Measurements from ENCODE around the gene PRKCH. TPM values are rescaled to one million over a fixed set of nuclear protein-coding genes. Genes with fewer than 3 reads are reported as not detected.

Gene PRKCH
- total RNA-seq = 145 and 151 TPM in 2 replicates

DNA sequence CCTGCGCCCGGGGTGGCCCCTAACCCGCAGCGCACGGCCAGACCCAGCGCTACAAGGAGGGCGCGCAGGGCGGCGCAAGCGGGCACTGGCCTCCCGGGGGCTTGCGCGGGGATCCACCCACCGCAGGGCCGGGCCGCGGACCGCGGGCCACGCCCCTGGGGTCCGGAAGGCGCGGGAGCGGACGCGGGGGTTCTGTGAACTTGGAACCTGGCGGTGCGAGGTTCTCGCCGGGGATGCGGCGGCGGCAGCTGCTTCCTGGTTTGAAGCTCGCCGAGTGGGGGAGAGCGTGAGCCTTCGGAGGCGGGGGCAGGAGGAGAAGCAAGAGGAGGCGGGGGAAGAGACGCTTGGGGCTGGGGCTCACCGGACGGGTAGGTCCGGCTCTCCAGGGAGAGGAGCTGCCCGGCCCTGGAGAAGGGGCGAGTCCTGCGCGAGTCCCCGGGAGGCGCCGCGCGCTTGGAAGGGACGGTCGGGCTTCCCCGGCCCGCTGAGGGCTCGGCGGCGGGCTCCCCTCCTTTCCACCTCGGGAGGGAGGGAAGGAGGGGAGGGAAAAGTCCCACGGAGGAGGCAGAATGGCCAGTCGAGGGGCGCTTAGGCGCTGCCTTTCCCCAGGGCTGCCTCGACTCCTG, at the start of gene PRKCH:
TSS of gene PRKCH (plus strand) at position 195 of the 626 bp plus-strand sequence. CDS start 523 bp downstream, outside the sequence.
- no peaks in the 10 kb centered on the region for H3K27me3 Mint-ChIP-seq (ENCODE audit: insufficient read depth)
- peak; percentile 82 for DNase-seq (ENCODE audit: low spot score)
- peak within 1 kb of the TSS; percentile 95 for H3K27ac Mint-ChIP-seq
- H3K4me1 Mint-ChIP-seq (ENCODE audit: low read depth) = peaks cover 32% of the 10 kb centered on the region
- peak within 1 kb of the TSS; percentile 93 for H3K4me3 Mint-ChIP-seq
- intact Hi-C loops (cut with micrococcal nuclease) = loop anchor here (2.0 to 10.0 kb wide), 4 partner anchors 25 to 1227 kb away; partner anchors contain the start of genes PCNX4 and TMEM30B
- H3K9me3 Mint-ChIP-seq = peaks cover 4% of the 10 kb centered on the region
- peaks cover 30% of the 10 kb centered on the region for H3K36me3 Mint-ChIP-seq (ENCODE audit: low read depth)

DNA sequence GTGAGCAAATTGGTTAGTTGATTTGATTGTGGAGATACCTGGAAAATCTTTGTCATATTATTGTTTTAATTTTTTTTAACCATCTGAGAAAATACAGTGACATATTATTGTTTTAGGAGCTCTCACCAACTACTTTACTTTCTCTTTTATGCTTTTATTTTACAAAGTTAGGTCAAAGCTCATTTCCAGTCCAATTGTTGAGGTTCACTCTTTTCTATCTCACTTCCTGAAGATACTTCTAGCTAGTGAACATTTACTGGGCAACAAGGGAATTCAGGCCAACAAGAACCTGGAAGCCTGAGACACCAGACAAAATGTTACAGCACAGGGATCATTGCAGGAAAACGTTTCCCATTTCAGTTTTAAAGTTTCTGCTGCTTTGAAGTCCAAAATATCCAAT, 44.1 kb upstream of the PRKCH start:
- Mint-ChIP-seq H3K9me3 (no peaks in the 10 kb centered on the region), H3K4me3 (no peak overlapping the region), H3K27me3 (ENCODE audit: insufficient read depth) (peaks cover 40% of the 10 kb centered on the region), H3K4me1 (ENCODE audit: low read depth) (peaks cover 17% of the 10 kb centered on the region), H3K36me3 (ENCODE audit: low read depth) (no peaks in the 10 kb centered on the region), H3K27ac (no peak overlapping the region)
- intact Hi-C loops (cut with micrococcal nuclease) = no loop called here
- DNase-seq (ENCODE audit: low spot score) = no peak

DNA sequence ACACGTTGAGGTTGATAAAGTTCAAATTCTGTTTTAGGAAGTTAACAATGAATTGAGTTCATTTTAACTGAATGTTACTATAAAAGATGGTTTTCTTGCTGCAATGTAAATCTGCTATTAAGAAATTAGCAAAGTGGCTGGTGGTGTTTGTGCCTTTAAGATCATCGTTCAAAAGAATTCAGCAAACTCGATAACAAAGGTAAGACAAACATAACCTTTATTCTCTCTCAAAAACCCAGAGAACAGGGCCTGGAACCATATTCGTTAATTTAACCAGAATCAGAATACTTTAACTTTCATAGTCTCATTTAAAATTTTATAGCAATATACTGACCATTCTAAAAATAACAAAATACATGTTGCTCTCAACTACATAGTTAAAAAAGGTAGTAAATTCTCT, 43.6 kb upstream of the PRKCH start:
- no peaks in the 10 kb centered on the region for H3K36me3 Mint-ChIP-seq (ENCODE audit: low read depth)
- peaks cover 43% of the 10 kb centered on the region for H3K27me3 Mint-ChIP-seq (ENCODE audit: insufficient read depth)
- intact Hi-C loops (cut with micrococcal nuclease) = no loop called here
- H3K9me3 Mint-ChIP-seq = no peaks in the 10 kb centered on the region
- no peak for DNase-seq (ENCODE audit: low spot score)
- peaks cover 17% of the 10 kb centered on the region for H3K4me1 Mint-ChIP-seq (ENCODE audit: low read depth)
- no peak overlapping the region for H3K4me3 Mint-ChIP-seq
- no peak overlapping the region for H3K27ac Mint-ChIP-seq

DNA sequence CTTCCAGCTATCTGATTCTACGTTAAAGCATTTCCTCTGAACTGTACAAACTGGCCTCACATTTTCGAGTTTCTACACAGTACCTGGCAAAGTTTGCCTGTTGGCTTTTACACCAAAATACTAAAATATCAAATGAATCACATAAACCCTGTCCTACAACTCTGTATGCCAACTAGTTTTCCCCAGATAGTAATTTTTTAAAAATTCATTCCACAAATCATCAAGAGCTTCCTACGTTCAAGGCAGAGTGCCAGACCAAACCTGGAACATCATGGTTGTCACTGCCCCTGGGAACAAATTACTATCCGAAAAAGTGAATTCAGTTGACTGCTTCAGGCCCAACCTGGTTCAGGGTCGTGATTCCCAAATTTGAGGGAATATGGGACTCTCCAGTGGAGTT, 42.3 kb upstream of the PRKCH start:
- DNase-seq (ENCODE audit: low spot score) = no peak
- peaks cover 36% of the 10 kb centered on the region for H3K27me3 Mint-ChIP-seq (ENCODE audit: insufficient read depth)
- intact Hi-C loops (cut with micrococcal nuclease) = no loop called here
- no peak overlapping the region for H3K27ac Mint-ChIP-seq
- H3K36me3 Mint-ChIP-seq (ENCODE audit: low read depth) = no peaks in the 10 kb centered on the region
- no peaks in the 10 kb centered on the region for H3K9me3 Mint-ChIP-seq
- peaks cover 25% of the 10 kb centered on the region for H3K4me1 Mint-ChIP-seq (ENCODE audit: low read depth)
- H3K4me3 Mint-ChIP-seq = no peak overlapping the region

DNA sequence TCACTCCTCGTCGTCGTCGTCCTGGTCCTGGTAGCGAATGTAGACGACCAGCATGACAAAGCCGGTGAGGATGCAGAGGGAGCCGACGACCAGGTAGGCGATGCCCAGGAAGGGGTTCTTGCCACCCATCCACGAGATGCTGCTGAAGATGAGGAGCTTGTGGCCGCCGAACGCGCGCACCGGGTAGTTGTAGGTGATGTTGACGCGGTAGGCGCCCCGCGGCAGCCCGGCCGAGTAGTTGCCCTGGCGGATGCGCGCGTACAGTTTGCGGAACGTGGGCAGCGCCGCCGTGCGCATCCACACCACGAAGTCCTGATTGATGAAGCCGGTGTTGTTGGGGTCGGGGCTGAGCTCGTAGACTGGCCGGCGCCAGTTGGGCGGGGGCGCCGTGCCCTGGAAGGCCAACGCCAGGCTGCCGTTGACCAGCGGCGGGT, 41.3 kb upstream of the PRKCH start:
- H3K4me3 Mint-ChIP-seq = peak overlapping the region; percentile 84
- H3K36me3 Mint-ChIP-seq (ENCODE audit: low read depth) = no peaks in the 10 kb centered on the region
- intact Hi-C loops (cut with micrococcal nuclease) = loop anchor here (1.0 to 5.0 kb wide), 2 partner anchors 11 to 42 kb away; partner anchors contain the start of gene PRKCH

DNA sequence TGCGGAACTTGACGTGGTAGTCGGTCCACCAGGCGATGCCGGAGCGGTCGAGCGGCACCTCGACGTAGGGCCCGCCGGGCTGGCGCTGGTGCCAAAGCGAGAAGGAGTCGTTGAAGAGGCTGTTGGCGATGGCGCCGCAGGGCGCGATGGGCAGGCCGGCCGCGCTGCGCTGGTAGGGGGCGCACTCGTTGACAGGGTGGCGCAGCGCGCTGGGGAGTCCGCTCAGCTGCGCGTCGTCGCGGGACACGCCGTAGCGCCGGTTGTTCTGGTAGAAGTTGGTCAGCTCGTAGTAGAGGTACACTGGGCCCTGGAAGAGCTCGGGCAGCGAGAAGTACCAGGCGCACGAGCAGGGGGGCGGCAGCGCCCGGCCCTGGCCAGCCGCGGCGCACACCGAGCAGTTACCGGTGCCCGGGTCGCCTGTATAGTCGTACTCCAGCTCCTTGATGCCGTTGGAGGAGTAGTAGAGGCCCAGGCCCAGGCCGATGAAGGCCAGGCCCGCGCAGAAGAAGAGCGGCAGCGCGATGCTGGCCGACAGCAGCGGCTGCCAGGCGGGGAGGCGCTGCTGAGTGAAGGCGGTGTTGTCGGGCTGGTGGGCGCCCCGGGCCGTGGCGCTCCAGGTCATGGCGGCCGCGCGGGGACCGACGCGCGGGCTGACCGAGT, 40.7 kb upstream of the PRKCH start:
- H3K4me1 Mint-ChIP-seq (ENCODE audit: low read depth) = peaks cover 34% of the 10 kb centered on the region
- no peaks in the 10 kb centered on the region for H3K9me3 Mint-ChIP-seq
- DNase-seq (ENCODE audit: low spot score) = peak; percentile 68
- peaks cover 25% of the 10 kb centered on the region for H3K27me3 Mint-ChIP-seq (ENCODE audit: insufficient read depth)
- H3K36me3 Mint-ChIP-seq (ENCODE audit: low read depth) = no peaks in the 10 kb centered on the region
- H3K27ac Mint-ChIP-seq = peak overlapping the region; percentile 69
- peak overlapping the region; percentile 84 for H3K4me3 Mint-ChIP-seq
- intact Hi-C loops (cut with micrococcal nuclease) = loop anchor here (1.0 to 5.0 kb wide), 2 partner anchors 11 to 42 kb away; partner anchors contain the start of gene PRKCH

More for the DNA sequence above, 41.3 kb upstream of the PRKCH start:
- Mint-ChIP-seq H3K4me1 (ENCODE audit: low read depth) (peaks cover 30% of the 10 kb centered on the region), H3K9me3 (no peaks in the 10 kb centered on the region), H3K27me3 (ENCODE audit: insufficient read depth) (peaks cover 29% of the 10 kb centered on the region), H3K27ac (peak overlapping the region; percentile 69)
- no peak for DNase-seq (ENCODE audit: low spot score)

DNA sequence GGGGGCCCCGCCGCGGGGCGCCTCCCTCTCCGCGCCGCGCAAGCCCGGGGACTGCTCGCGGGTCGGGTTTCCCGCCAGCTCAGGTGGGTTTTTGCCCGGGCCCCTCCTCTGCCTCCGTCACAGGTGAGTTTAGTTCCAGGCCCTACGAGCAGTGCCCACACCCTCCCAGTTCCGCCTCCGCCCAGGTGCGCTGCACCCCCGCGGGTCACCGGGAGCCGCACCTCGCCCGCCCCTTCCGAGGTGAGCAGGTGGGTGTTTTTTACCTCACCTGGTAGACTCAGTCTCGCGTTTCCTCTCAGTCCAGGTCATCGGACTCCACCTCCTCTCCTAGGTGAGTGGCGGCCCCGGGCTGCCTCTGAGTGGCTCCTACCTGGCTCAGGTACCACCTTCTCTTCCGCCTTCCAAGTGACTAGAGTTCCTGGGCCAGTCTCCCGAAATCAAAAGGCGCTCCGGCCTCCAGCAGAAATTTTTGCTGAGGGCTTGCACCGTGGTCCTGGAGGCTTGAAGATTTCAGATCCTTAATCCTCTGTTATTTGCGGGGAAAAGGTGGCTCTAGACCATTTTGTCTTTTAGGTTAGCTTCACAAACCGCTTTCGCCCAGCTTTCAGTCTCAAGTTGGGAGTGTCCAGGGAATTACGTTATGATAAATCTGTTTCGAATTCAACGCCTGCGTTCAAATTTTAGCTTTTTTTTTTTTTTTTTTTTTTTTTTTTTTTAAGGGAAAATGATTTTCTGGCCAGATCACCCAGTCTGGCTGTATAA, 40.0 kb upstream of the PRKCH start, which contains the start of gene TMEM30B:
TSS of gene TMEM30B (minus strand) at position 153 of the 762 bp plus-strand sequence. CDS start 191 bp downstream, outside the sequence.
- H3K36me3 Mint-ChIP-seq (ENCODE audit: low read depth) = no peaks in the 10 kb centered on the region
- H3K4me3 Mint-ChIP-seq = peak within 1 kb of the TSS; percentile 84
- H3K9me3 Mint-ChIP-seq = no peaks in the 10 kb centered on the region
- intact Hi-C loops (cut with micrococcal nuclease) = loop anchor here (5.0 kb wide), 1 partner anchor 41 kb away; the partner anchor contains the start of gene PRKCH
- peaks cover 24% of the 10 kb centered on the region for H3K27me3 Mint-ChIP-seq (ENCODE audit: insufficient read depth)
- peak within 1 kb of the TSS; percentile 69 for H3K27ac Mint-ChIP-seq
- peaks cover 41% of the 10 kb centered on the region for H3K4me1 Mint-ChIP-seq (ENCODE audit: low read depth)
- no peak for DNase-seq (ENCODE audit: low spot score)

DNA sequence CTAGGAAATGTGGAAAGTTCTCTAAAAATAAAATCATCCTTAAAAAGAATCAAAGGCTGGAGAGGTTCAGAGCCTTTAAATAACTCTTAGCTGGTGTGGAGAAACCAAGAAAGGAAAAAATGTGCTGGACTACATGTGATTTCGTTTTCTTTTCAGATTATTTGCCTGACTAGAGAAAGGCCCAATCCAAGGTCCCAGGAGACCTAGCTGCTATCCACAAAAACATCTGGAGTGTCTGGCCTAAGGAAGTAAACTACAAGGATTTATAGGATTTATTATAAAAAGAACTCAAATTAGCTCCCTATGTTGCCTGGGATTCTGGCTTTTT, 39.5 kb upstream of the PRKCH start:
- no peak for DNase-seq (ENCODE audit: low spot score)
- H3K9me3 Mint-ChIP-seq = no peaks in the 10 kb centered on the region
- intact Hi-C loops (cut with micrococcal nuclease) = loop anchor here (5.0 kb wide), 1 partner anchor 40 kb away; the partner anchor contains the start of gene PRKCH
- H3K36me3 Mint-ChIP-seq (ENCODE audit: low read depth) = no peaks in the 10 kb centered on the region
- peak overlapping the region; percentile 79 for H3K4me3 Mint-ChIP-seq
- peaks cover 21% of the 10 kb centered on the region for H3K27me3 Mint-ChIP-seq (ENCODE audit: insufficient read depth)
- peaks cover 44% of the 10 kb centered on the region for H3K4me1 Mint-ChIP-seq (ENCODE audit: low read depth)
- H3K27ac Mint-ChIP-seq = no peak overlapping the region

DNA sequence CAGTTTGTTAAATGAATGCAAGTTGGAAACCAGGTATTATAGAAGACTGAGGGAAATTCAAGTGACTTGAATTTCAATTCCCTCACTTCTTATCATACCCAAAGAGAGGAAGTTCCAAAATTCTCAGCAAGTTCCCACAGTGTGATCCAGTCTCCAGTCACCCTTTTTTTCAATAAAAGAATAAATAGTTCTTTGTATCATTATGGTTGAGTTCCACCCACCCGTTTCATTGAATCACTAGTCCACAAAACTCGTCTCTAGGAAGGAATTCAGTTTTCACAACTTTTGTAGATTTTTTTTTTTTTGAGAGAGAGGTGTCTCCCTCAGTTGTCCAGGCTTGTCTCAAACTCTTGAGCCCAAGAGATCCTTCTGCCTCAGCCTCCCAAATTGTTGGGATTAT, 38.6 kb upstream of the PRKCH start:
- Mint-ChIP-seq H3K4me1 (ENCODE audit: low read depth) (peaks cover 52% of the 10 kb centered on the region), H3K27me3 (ENCODE audit: insufficient read depth) (peaks cover 24% of the 10 kb centered on the region), H3K9me3 (no peaks in the 10 kb centered on the region), H3K4me3 (no peak overlapping the region), H3K36me3 (ENCODE audit: low read depth) (no peaks in the 10 kb centered on the region), H3K27ac (no peak overlapping the region)
- no peak for DNase-seq (ENCODE audit: low spot score)
- intact Hi-C loops (cut with micrococcal nuclease) = loop anchor here (5.0 kb wide), 1 partner anchor 40 kb away; the partner anchor contains the start of gene PRKCH

DNA sequence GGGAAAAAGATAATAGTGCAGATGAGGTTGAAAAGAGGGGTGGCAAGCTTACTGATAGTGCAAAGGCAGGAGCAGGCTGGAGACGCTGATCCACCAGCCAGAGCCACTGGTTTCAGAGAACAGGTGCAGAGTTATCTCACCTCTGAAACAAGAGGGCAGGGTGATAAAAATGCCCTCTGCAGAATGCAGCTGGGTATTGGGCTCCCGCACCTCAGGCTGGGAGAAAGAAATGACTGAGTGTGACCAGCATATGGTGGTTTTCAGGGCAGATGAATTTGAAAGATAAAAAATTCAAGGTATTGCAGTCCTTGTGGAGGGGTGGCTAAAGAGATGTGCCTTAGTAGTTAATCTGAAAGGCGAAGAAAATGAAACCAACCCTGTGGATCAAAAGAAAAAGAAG, 37.4 kb upstream of the PRKCH start:
- no peaks in the 10 kb centered on the region for H3K9me3 Mint-ChIP-seq
- H3K36me3 Mint-ChIP-seq (ENCODE audit: low read depth) = no peaks in the 10 kb centered on the region
- intact Hi-C loops (cut with micrococcal nuclease) = loop anchor here (5.0 kb wide), 1 partner anchor 38 kb away; the partner anchor contains the start of gene PRKCH
- no peak for DNase-seq (ENCODE audit: low spot score)
- H3K4me1 Mint-ChIP-seq (ENCODE audit: low read depth) = peaks cover 58% of the 10 kb centered on the region
- H3K4me3 Mint-ChIP-seq = no peak overlapping the region
- peaks cover 17% of the 10 kb centered on the region for H3K27me3 Mint-ChIP-seq (ENCODE audit: insufficient read depth)
- H3K27ac Mint-ChIP-seq = no peak overlapping the region

DNA sequence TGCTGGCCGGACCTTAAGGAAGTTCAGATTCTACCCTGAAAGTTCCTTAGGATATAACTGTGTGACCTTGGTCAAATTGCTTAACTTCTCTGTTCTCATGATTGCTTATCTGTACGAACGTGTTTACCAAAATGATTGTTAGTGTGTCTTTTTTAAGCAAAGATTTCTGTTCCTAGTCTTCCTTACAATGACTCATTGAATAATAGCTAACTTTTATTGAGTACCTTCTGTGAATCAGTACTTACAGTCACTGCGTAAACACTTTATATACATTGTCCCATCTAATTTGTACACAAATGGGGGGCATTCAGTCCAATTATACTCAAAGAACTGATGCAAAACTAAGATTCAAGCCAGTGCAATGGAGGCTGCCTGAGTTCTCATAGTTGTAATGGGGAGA, 36.0 kb upstream of the PRKCH start:
- Mint-ChIP-seq H3K27ac (no peak overlapping the region), H3K36me3 (ENCODE audit: low read depth) (no peaks in the 10 kb centered on the region), H3K9me3 (no peaks in the 10 kb centered on the region), H3K4me3 (no peak overlapping the region), H3K4me1 (ENCODE audit: low read depth) (peaks cover 48% of the 10 kb centered on the region), H3K27me3 (ENCODE audit: insufficient read depth) (peaks cover 12% of the 10 kb centered on the region)
- no peak for DNase-seq (ENCODE audit: low spot score)
- intact Hi-C loops (cut with micrococcal nuclease) = no loop called here

DNA sequence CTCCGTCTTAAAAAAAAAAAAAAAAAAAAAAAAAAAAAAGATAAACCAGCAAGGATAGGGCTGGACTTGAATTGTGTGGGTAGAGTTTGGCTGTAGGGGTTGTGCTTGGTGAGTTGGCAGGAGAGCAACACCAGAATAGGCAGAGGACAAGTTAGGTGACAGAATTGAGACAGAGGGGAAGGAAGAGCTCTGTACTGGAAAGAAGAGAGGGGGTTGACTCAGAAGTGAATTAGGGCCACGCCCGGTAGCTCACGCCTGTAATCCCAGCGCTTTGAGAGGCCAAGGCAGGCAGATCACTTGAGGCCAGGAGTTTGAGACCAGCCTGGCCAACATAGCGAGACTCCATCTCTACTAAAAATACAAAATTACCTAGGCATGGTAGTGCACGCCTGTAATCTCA, 34.2 kb upstream of the PRKCH start:
- Mint-ChIP-seq H3K36me3 (ENCODE audit: low read depth) (no peaks in the 10 kb centered on the region), H3K9me3 (no peaks in the 10 kb centered on the region), H3K4me1 (ENCODE audit: low read depth) (peaks cover 43% of the 10 kb centered on the region), H3K4me3 (no peak overlapping the region), H3K27ac (no peak overlapping the region), H3K27me3 (ENCODE audit: insufficient read depth) (peaks cover 11% of the 10 kb centered on the region)
- DNase-seq (ENCODE audit: low spot score) = no peak
- intact Hi-C loops (cut with micrococcal nuclease) = no loop called here
